GM10248 (cell line): ENCODE results near the gene PIEZO2.

Source experiments
- CTCF ChIA-PET: fragments of 300-600 bp; sonication (Branson Sonifier 250); formaldehyde crosslinking; extraction: SDS; loops from one replicate; lab custom pipeline; 2021; ENCODE audit warnings: antibody characterized with exemption; lab: Yijun Ruan, JAX
- POLR2A ChIA-PET: fragments of 350-650 bp; sonication (Branson Sonifier 250); formaldehyde crosslinking; extraction: SDS; loops from one replicate; lab custom pipeline; 2020; ENCODE audit warnings: antibody characterized with exemption; lab: Yijun Ruan, JAX
- DNase-seq: peaks from one replicate; pipeline ENCODE4 v3.0.0; 2012; ENCODE audit errors: extremely low spot score
- TF ChIP-seq, protein P1 (sequence below): IDR thresholded peaks from 2 replicates; pipeline ENCODE4 v1.5.1; 2012; ENCODE audit warnings: mild to moderate bottlenecking, low read depth; ENCODE audit errors: extremely low read depth, missing control alignments, control extremely low read depth

Gene PIEZO2

GRCh38 chr18:11033503-11033902, 115.9 kb downstream of the PIEZO2 start:
- ChIA-PET POLR2A (interaction anchor here (1.2 kb wide), 1 partner anchor 15 kb away, joined by 4 read pairs; no protein-coding TSS in a partner anchor), CTCF (interaction anchor here (1.3 to 2.8 kb wide), 3 partner anchors 9 to 182 kb away, joined by 4 to 12 read pairs (median 8); no protein-coding TSS in a partner anchor)
- TF ChIP-seq, protein P1, sequence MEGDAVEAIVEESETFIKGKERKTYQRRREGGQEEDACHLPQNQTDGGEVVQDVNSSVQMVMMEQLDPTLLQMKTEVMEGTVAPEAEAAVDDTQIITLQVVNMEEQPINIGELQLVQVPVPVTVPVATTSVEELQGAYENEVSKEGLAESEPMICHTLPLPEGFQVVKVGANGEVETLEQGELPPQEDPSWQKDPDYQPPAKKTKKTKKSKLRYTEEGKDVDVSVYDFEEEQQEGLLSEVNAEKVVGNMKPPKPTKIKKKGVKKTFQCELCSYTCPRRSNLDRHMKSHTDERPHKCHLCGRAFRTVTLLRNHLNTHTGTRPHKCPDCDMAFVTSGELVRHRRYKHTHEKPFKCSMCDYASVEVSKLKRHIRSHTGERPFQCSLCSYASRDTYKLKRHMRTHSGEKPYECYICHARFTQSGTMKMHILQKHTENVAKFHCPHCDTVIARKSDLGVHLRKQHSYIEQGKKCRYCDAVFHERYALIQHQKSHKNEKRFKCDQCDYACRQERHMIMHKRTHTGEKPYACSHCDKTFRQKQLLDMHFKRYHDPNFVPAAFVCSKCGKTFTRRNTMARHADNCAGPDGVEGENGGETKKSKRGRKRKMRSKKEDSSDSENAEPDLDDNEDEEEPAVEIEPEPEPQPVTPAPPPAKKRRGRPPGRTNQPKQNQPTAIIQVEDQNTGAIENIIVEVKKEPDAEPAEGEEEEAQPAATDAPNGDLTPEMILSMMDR: no peak
- no peak for DNase-seq

GRCh38 chr18:11031966-11032365, 117.4 kb downstream of the PIEZO2 start:
- DNase-seq: no peak
- POLR2A ChIA-PET: no interaction called here
- CTCF ChIA-PET: interaction anchor here (0.9 to 10.6 kb wide), 5 partner anchors 8 to 24 kb away, joined by 3 to 118 read pairs (median 7); no protein-coding TSS in a partner anchor
- TF ChIP-seq, protein P1: no peak

- TF ChIP-seq, protein P1: no peak
Measured at GRCh38 chr18:11029021-11029420, 120.3 kb downstream of the PIEZO2 start.

DNA sequence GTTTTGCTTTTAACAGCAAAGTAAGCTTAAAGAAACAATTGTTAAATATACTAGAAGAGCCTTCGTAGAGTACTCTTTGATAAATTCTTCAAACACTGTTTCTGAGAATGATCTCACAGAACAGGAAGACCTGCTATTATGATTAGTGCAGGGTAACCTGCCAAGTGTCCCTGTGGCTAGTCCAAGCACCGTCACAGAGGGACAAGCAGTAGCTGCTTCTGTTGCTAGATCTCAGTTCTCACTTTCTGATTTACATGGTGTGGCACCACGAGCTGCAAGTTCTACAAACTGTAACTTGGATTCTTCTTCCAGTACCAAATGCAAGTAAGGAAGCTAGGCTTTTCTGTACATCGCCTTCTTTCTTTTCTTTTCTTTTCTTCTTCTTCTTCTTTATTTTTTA, 121.5 kb downstream of the PIEZO2 start:
- TF ChIP-seq, protein P1: no peak
- DNase-seq: peak; percentile 57
- CTCF ChIA-PET: interaction anchor here (1.0 to 10.6 kb wide), 6 partner anchors 12 to 126 kb away, joined by 3 to 118 read pairs (median 4); no protein-coding TSS in a partner anchor
- POLR2A ChIA-PET: no interaction called here

More at GRCh38 chr18:11029021-11029420, 120.3 kb downstream of the PIEZO2 start:
- CTCF ChIA-PET: interaction anchor here (0.8 to 10.6 kb wide), 5 partner anchors 11 to 102 kb away, joined by 3 to 118 read pairs (median 4); no protein-coding TSS in a partner anchor
- POLR2A ChIA-PET: no interaction called here
- no peak for DNase-seq

DNA sequence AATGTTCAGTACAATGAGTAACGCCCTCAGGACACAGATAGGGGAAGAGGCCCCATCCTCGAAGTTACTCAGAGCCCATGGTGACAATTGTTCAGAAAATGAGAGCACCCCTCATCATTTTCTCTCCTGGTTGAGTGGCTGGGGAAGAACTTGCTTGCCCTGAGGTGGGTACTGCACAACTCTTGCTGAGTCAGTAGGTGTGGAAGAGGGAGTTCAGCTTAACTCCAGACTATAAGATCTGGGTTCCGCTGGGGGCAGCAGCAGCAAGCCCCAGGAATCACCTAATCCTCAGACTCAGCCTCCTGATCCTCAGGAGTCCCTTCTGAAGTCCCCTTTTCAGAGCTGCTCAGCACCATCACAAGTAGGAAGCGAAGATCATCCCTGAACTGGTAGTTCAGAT, 123.7 kb downstream of the PIEZO2 start:
- TF ChIP-seq, protein P1: no peak
- no peak for DNase-seq
- ChIA-PET POLR2A (no interaction called here), CTCF (interaction anchor here (10.6 kb wide), 1 partner anchor 15 kb away, joined by 118 read pairs; no protein-coding TSS in a partner anchor)

GRCh38 chr18:11024928-11025669, 124.3 kb downstream of the PIEZO2 start:
- TF ChIP-seq, protein P1: no peak
- CTCF ChIA-PET: interaction anchor here (10.6 kb wide), 1 partner anchor 15 kb away, joined by 118 read pairs; no protein-coding TSS in a partner anchor
- POLR2A ChIA-PET: no interaction called here
- no peak for DNase-seq
